K562 (cell line): ENCODE data around the gene CREB3L2. TPM values are rescaled to one million over a fixed set of nuclear protein-coding genes. Genes with fewer than 3 reads are reported as not detected.

Experiments used
- ETV6 ChIP-seq, 3 experiments: fragments of 150-350 bp in 1 of 3; sonication (generic) in 1 of 3; formaldehyde crosslinking in 1 of 3; IDR thresholded peaks; 2 replicates each; pipeline versions ENCODE4 v1.6.1 to v1.8.0; 2014 to 2022; ENCODE audit warnings: borderline replicate concordance in 2 of 3, low read depth in 2 of 3, antibody characterized with exemption in 1 of 3, low read length in 1 of 3, mild to moderate bottlenecking in 1 of 3, missing genetic modification reagents in 1 of 3
- IFI16 ChIP-seq: fragments of 250-450 bp; sonication (Bioruptor Pico); IDR thresholded peaks from 2 replicates; pipeline ENCODE4 v2.1.2; 2022; ENCODE audit warnings: mild to moderate bottlenecking, inconsistent platforms
- MCM5 ChIP-seq: fragments of 450-650 bp; IDR thresholded peaks from 2 replicates; pipeline ENCODE4 v1.6.1; 2016; ENCODE audit warnings: low read depth
- MLLT1 ChIP-seq, 2 experiments: fragments of 450-650 bp; IDR thresholded peaks; 2 replicates each; pipeline ENCODE4 v1.6.1; 2016
- MTA1 ChIP-seq: fragments of 450-650 bp; IDR thresholded peaks from 2 replicates; pipeline ENCODE4 v1.6.1; 2017; ENCODE audit warnings: borderline replicate concordance
- NR4A1 ChIP-seq, 2 experiments: fragments of 250-450 bp in 1 of 2; fragments of 450-650 bp in 1 of 2; sonication (Bioruptor Pico) in 1 of 2; IDR thresholded peaks; 2 replicates each; pipeline versions ENCODE4 v1.4.0 to v1.6.1; 2016 to 2020; ENCODE audit warnings: mild to moderate bottlenecking in 2 of 2, missing compliant biosample characterization in 1 of 2, missing genetic modification characterization in 1 of 2, moderate library complexity in 1 of 2
- RBFOX2 ChIP-seq: fragments of 200-400 bp; formaldehyde crosslinking; IDR thresholded peaks from 2 replicates; pipeline ENCODE4 v1.6.1; 2017; ENCODE audit warnings: low read depth, mild to moderate bottlenecking, low read length, moderate library complexity
- RBM15 ChIP-seq: fragments of 200-400 bp; formaldehyde crosslinking; IDR thresholded peaks from 2 replicates; pipeline ENCODE4 v1.6.1; 2018; ENCODE audit warnings: mild to moderate bottlenecking, low read length, moderate library complexity; ENCODE audit not compliant: insufficient read depth
- RBM39 ChIP-seq: fragments of 200-400 bp; formaldehyde crosslinking; optimal IDR thresholded peaks from 2 replicates; pipeline ENCODE3; 2018; ENCODE audit warnings: low read depth, low read length
- SMARCA4 ChIP-seq: fragments of 450-650 bp; IDR thresholded peaks from 2 replicates; pipeline ENCODE4 v1.6.1; 2016
- SREBF1 ChIP-seq: fragments of 150-350 bp; IDR thresholded peaks from 2 replicates; pipeline ENCODE4 v1.6.1; 2014; ENCODE audit warnings: antibody characterized with exemption, low read depth, low read length, borderline replicate concordance
- TAF9B ChIP-seq: fragments of 450-650 bp; IDR thresholded peaks from 2 replicates; pipeline ENCODE4 v1.6.1; 2018; ENCODE audit warnings: mild to moderate bottlenecking; ENCODE audit not compliant: partially characterized antibody
- TEAD4 ChIP-seq, 2 experiments: sonication (generic) in 1 of 2; formaldehyde crosslinking in 1 of 2; IDR thresholded peaks; 2 replicates each; pipeline versions ENCODE4 v1.6.1 to v1.8.0; 2012 to 2022; ENCODE audit warnings: borderline replicate concordance in 1 of 2, inconsistent platforms in 1 of 2, low read length in 1 of 2, mild to moderate bottlenecking in 1 of 2, missing genetic modification reagents in 1 of 2
- ZC3H8 ChIP-seq: fragments of 450-650 bp; IDR thresholded peaks from 2 replicates; pipeline ENCODE4 v1.6.1; 2017
- ZFP1 ChIP-seq: fragments of 450-650 bp; formaldehyde crosslinking; IDR thresholded peaks from 2 replicates; pipeline ENCODE4 v1.4.0; 2020; ENCODE audit warnings: mild to moderate bottlenecking, mixed read lengths
- ZNF165 ChIP-seq: fragments of 250-450 bp; sonication (Bioruptor Pico); IDR thresholded peaks from 2 replicates; pipeline ENCODE4 v1.4.0; 2020; ENCODE audit warnings: borderline replicate concordance
- ZNF75A ChIP-seq: fragments of 450-650 bp; formaldehyde crosslinking; IDR thresholded peaks from 2 replicates; pipeline ENCODE4 v1.4.0; 2020; ENCODE audit warnings: mild to moderate bottlenecking
- polyA plus RNA-seq, 8 experiments: library from polyadenylated mRNA; depleted of rRNA in 4 of 8; stranded (reverse) in 5 of 8; unstranded in 3 of 8; fragments of >200 nt; fragmentation: Nextera tagmentation in 2 of 8; fragmentation: Illumina TruSeq in 1 of 8; extraction: Ambion mirVana in 2 of 8; extraction: Trizol in 1 of 8; gene quantifications; 2 replicates each; pipeline versions ENCODE4 v1.2.1 to v1.2.3, GENCODE V29; 2011 to 2014; ENCODE audit warnings: inconsistent platforms in 1 of 8, missing spikeins in 1 of 8
- total RNA-seq, 7 experiments: library from RNA; depleted of rRNA in 6 of 7; stranded (reverse); fragments of >200 nt in 6 of 7; fragmentation: Illumina TruSeq in 2 of 7; extraction: Trizol in 2 of 7; gene quantifications; 2 replicates each; pipeline versions ENCODE4 v1.2.1 to v1.2.3, GENCODE V29; 2011 to 2021; ENCODE audit warnings: low replicate concordance in 1 of 7
- TF ChIP-seq, protein P1 (sequence below), 2 experiments: fragments of 450-650 bp; formaldehyde crosslinking in 1 of 2; IDR thresholded peaks; 2 replicates each; pipeline versions ENCODE4 v1.4.0 to v1.6.1; 2014 to 2020; ENCODE audit warnings: mild to moderate bottlenecking in 2 of 2, borderline replicate concordance in 1 of 2, low read depth in 1 of 2

The CREB3L2 gene
- total and polyA plus RNA-seq, 9 of the 15 experiments (the other 6 are each of a cell fraction or from before 2014, with no cell fraction given), result 7.1 to 45.6 (median 15.8) TPM

DNA sequence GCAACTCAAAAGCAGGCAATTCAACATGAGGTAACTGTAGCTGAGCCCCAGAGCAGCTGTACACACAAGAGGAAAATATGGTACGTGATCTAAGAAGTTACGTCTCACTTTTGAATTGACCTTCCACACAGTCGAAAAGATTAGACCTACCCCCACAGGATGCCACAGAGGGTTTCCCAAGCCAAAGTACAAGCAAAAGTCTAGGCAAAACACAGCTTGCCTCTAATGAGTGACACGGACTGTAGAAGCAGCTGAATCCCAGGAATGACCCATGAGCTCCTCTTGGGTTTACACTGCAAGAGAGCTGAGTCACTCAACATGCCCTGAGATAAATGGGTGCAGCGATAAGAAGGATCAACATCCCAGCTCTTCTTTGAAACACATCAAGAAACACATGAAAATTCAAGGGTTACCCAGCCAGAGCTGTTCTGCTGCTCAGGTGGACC lies 9.8 kb downstream of the CREB3L2 start (continued):
- TF ChIP-seq, protein P1, sequence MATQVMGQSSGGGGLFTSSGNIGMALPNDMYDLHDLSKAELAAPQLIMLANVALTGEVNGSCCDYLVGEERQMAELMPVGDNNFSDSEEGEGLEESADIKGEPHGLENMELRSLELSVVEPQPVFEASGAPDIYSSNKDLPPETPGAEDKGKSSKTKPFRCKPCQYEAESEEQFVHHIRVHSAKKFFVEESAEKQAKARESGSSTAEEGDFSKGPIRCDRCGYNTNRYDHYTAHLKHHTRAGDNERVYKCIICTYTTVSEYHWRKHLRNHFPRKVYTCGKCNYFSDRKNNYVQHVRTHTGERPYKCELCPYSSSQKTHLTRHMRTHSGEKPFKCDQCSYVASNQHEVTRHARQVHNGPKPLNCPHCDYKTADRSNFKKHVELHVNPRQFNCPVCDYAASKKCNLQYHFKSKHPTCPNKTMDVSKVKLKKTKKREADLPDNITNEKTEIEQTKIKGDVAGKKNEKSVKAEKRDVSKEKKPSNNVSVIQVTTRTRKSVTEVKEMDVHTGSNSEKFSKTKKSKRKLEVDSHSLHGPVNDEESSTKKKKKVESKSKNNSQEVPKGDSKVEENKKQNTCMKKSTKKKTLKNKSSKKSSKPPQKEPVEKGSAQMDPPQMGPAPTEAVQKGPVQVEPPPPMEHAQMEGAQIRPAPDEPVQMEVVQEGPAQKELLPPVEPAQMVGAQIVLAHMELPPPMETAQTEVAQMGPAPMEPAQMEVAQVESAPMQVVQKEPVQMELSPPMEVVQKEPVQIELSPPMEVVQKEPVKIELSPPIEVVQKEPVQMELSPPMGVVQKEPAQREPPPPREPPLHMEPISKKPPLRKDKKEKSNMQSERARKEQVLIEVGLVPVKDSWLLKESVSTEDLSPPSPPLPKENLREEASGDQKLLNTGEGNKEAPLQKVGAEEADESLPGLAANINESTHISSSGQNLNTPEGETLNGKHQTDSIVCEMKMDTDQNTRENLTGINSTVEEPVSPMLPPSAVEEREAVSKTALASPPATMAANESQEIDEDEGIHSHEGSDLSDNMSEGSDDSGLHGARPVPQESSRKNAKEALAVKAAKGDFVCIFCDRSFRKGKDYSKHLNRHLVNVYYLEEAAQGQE (IDR thresholded peaks at IDR 0.05; ENCODE audit: borderline replicate concordance), result peak; percentile 18; the same call in 1 of the 2 replicates
- TF ChIP-seq, protein P1 (CRISPR knock-in tag; IDR thresholded peaks at IDR 0.05; ENCODE audit: low read depth), result no peak
- TF ChIP-seq RBM39, result no peak
- no peak for TF ChIP-seq ZFP1
- TF ChIP-seq RBM15, result no peak
- TF ChIP-seq RBFOX2, result no peak
- no peak for TF ChIP-seq IFI16 (CRISPR knock-in tag)
- TF ChIP-seq SMARCA4, result peak; percentile 96
- TF ChIP-seq MCM5, result no peak
- no peak for TF ChIP-seq ZC3H8
- TF ChIP-seq ETV6 (IDR thresholded peaks at IDR 0.05; ENCODE audit: borderline replicate concordance in 1 of 2, low read depth in 2 of 2, low read length in 1 of 2), result no peak
- TF ChIP-seq ETV6 (CRISPR knock-in tag; IDR thresholded peaks at IDR 0.05; ENCODE audit: borderline replicate concordance), result no peak
- no peak for TF ChIP-seq SREBF1
- no peak for TF ChIP-seq ZNF75A (CRISPR knock-in tag)
- no peak; a peak in 1 of 4 replicates for TF ChIP-seq MLLT1 (IDR thresholded peaks at IDR 0.05)
- no peak for TF ChIP-seq ZNF165 (CRISPR knock-in tag)
- no peak for TF ChIP-seq TAF9B
- no peak for TF ChIP-seq MTA1
- peak; percentile 72 for TF ChIP-seq TEAD4 (IDR thresholded peaks at IDR 0.05; ENCODE audit: low read length)
- no peak for TF ChIP-seq TEAD4 (CRISPR knock-in tag; IDR thresholded peaks at IDR 0.05; ENCODE audit: borderline replicate concordance)
- TF ChIP-seq NR4A1 (CRISPR knock-in tag; IDR thresholded peaks at IDR 0.05), result no peak
- TF ChIP-seq NR4A1 (tag; IDR thresholded peaks at IDR 0.05), result no peak; the same call in 1 of the 2 replicates
